Measurements from ENCODE around the gene IGFL1.
"Not testable (repeated sequence)": the region's sequence is repeated elsewhere in the genome, so short reads cannot be mapped to it uniquely, and the experiment has no call there.

Gene IGFL1

DNA sequence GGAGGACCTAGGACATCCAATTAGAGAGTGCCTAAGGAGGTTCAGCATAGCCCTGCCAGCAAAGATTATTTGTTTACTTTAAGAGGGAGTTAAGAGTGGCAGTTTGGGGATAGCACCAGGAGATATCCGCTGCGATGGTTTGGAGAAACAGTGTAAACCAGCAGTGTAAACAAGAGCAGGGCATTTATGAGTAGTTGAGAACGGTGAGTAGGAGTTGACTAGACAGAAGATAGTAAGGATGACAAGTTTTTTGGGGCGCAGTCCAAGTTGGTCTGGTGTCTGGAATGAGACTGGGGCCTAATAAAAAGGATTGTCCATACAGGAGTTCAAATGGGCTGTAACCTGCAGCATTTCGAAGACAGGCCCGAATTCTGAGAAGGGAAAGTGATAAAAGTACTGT is 44.4 kb downstream of the IGFL1 start:
- not testable (repeated sequence) for DNase-seq

DNA sequence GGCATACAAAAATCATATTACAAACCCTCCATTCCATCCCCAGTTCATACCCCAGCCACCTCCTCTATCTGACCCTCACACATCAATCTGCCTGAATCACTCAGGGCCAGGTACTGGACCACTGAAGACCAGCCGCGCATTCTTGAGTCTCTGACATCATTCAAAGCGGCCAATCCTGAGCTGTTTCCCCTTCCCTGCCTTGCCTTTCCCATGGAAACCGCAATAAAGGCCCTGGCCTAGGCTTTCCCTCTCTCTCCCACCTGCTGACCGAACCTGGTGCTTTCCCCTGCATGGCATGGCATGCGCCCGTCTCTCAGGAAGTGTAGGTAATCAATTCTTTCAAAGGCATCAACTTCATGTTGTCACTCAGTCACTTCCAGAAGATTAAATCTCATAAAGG is 49.6 kb downstream of the IGFL1 start:
- no peak for DNase-seq
